H9 (cell line): ENCODE measurements around the gene FAXC. TPM values are rescaled to one million over a fixed set of nuclear protein-coding genes. Genes with fewer than 3 reads are reported as not detected.
A peak's percentile ranks its signal among the peaks of the same experiment; 100 is the strongest.

Experiments used
- DNase-seq: peaks from one replicate; pipeline ENCODE4 v3.0.0-alpha.2; 2017
- H2AFZ ChIP-seq: one replicate; pipeline ENCODE4 v1.6.1; 2013; ENCODE audit warnings: mild to moderate bottlenecking, low read length, control low read depth, moderate library complexity
- H2AK5ac ChIP-seq: 2 replicates; pipeline ENCODE4 v1.6.1; 2013; ENCODE audit warnings: low read length, control low read depth, mixed read lengths; ENCODE audit not compliant: insufficient read length
- H2BK120ac ChIP-seq: one replicate; pipeline ENCODE4 v1.6.1; 2013; ENCODE audit warnings: low read depth, mild to moderate bottlenecking, low read length, control low read depth, inconsistent platforms; ENCODE audit not compliant: poor library complexity, severe bottlenecking
- H2BK12ac ChIP-seq: 2 replicates; pipeline ENCODE4 v1.6.1; 2013; ENCODE audit warnings: low read length, control low read depth, mixed read lengths, low read depth; ENCODE audit not compliant: insufficient read length
- H2BK15ac ChIP-seq: 2 replicates; pipeline ENCODE4 v1.6.1; 2013; ENCODE audit warnings: low read depth, low read length, control low read depth
- H2BK20ac ChIP-seq: one replicate; pipeline ENCODE4 v1.6.1; 2013; ENCODE audit warnings: low read depth, mild to moderate bottlenecking, low read length, control low read depth, inconsistent platforms; ENCODE audit not compliant: poor library complexity, severe bottlenecking
- H2BK5ac ChIP-seq: 2 replicates; pipeline ENCODE4 v1.6.1; 2013; ENCODE audit warnings: low read length, control low read depth, mixed read lengths; ENCODE audit not compliant: insufficient read length
- H3K14ac ChIP-seq: 2 replicates; pipeline ENCODE4 v1.6.1; 2013; ENCODE audit warnings: low read length, control low read depth; ENCODE audit not compliant: insufficient read depth
- H3K18ac ChIP-seq: 2 replicates; pipeline ENCODE4 v1.6.1; 2013; ENCODE audit warnings: low read depth, mild to moderate bottlenecking, mixed read lengths, low read length, control low read depth; ENCODE audit not compliant: insufficient read length
- H3K23ac ChIP-seq: 2 replicates; pipeline ENCODE4 v1.6.1; 2013; ENCODE audit warnings: low read length, control low read depth, mixed read lengths, low read depth; ENCODE audit not compliant: insufficient read length
- H3K23me2 ChIP-seq: 2 replicates; pipeline ENCODE4 v1.6.1; 2013; ENCODE audit warnings: low read depth, mild to moderate bottlenecking, mixed read lengths, low read length, control low read depth; ENCODE audit not compliant: insufficient read length, poor library complexity, severe bottlenecking
- H3K27ac ChIP-seq: 2 replicates; pipeline ENCODE4 v1.5.1; 2013; ENCODE audit warnings: low read length, control low read depth, mixed read lengths, low read depth; ENCODE audit not compliant: insufficient read length
- H3K27me3 ChIP-seq: 2 replicates; pipeline ENCODE4 v1.6.1; 2013; ENCODE audit warnings: low read length, control low read depth, inconsistent platforms; ENCODE audit not compliant: insufficient read depth
- H3K4ac ChIP-seq: 2 replicates; pipeline ENCODE4 v1.6.1; 2013; ENCODE audit warnings: low read depth, mild to moderate bottlenecking, control low read depth, inconsistent platforms, low read length, moderate library complexity
- H3K4me1 ChIP-seq: 2 replicates; pipeline ENCODE4 v1.6.1; 2013; ENCODE audit warnings: low read length, control low read depth, inconsistent platforms; ENCODE audit not compliant: insufficient read depth
- H3K4me2 ChIP-seq: 2 replicates; pipeline ENCODE4 v1.6.1; 2013; ENCODE audit warnings: low read length, control low read depth, mixed read lengths; ENCODE audit not compliant: insufficient read length, insufficient read depth
- H3K56ac ChIP-seq: 2 replicates; pipeline ENCODE4 v1.6.1; 2013; ENCODE audit warnings: low read depth, mild to moderate bottlenecking, mixed read lengths, low read length, control low read depth; ENCODE audit not compliant: insufficient read length
- H3K79me1 ChIP-seq: 2 replicates; pipeline ENCODE4 v1.6.1; 2013; ENCODE audit warnings: low read depth, mild to moderate bottlenecking, moderate library complexity, low read length, control low read depth, inconsistent platforms; ENCODE audit not compliant: insufficient read depth, poor library complexity, severe bottlenecking
- H3K79me2 ChIP-seq: 2 replicates; pipeline ENCODE4 v1.6.1; 2013; ENCODE audit warnings: low read length, control low read depth, inconsistent platforms; ENCODE audit not compliant: insufficient read depth
- H3K9ac ChIP-seq: 2 replicates; pipeline ENCODE4 v1.6.1; 2013; ENCODE audit warnings: low read length, control low read depth, mixed read lengths; ENCODE audit not compliant: insufficient read length; ENCODE audit errors: extremely low read depth
- H3K9me3 ChIP-seq: one replicate; pipeline ENCODE4 v1.6.1; 2013; ENCODE audit warnings: low read depth, low read length, inconsistent platforms; ENCODE audit not compliant: control insufficient read depth
- H3T11ph ChIP-seq: one replicate; pipeline ENCODE4 v1.6.1; 2013; ENCODE audit warnings: mild to moderate bottlenecking, low read length, control low read depth, inconsistent platforms
- H4K20me1 ChIP-seq: one replicate; pipeline ENCODE4 v1.6.1; 2013; ENCODE audit not compliant: control insufficient read depth, insufficient read length, insufficient read depth
- H4K5ac ChIP-seq: 2 replicates; pipeline ENCODE4 v1.6.1; 2013; ENCODE audit warnings: low read depth, mild to moderate bottlenecking, mixed read lengths, low read length, control low read depth; ENCODE audit not compliant: insufficient read length
- H4K8ac ChIP-seq: replicated peaks from 2 replicates; pipeline ENCODE4 v1.6.1; 2013; ENCODE audit warnings: low read length, control low read depth, mixed read lengths, low read depth; ENCODE audit not compliant: insufficient read length
- H4K91ac ChIP-seq: 2 replicates; pipeline ENCODE4 v1.6.1; 2013; ENCODE audit warnings: low read depth, mild to moderate bottlenecking, moderate library complexity, mixed read lengths, low read length, control low read depth; ENCODE audit not compliant: insufficient read length
- H3K27ac Mint-ChIP-seq, 3 experiments: 2 replicates in 2 of 3; 3 replicates in 1 of 3; pipeline ENCODE4 v1.8.0; 2020 to 2021; ENCODE audit warnings: mixed read lengths in 3 of 3, mild to moderate bottlenecking in 1 of 3, moderate library complexity in 1 of 3
- H3K27me3 Mint-ChIP-seq: 2 replicates; pipeline ENCODE4 v1.8.0; 2021; ENCODE audit warnings: low read depth, mild to moderate bottlenecking, moderate library complexity, mixed read lengths
- H3K36me3 Mint-ChIP-seq, 3 experiments: 2 replicates in 2 of 3; 3 replicates in 1 of 3; pipeline ENCODE4 v1.8.0; 2020 to 2021; ENCODE audit warnings: low read depth in 3 of 3, mixed read lengths in 3 of 3; ENCODE audit not compliant: insufficient read depth in 1 of 3
- H3K4me1 Mint-ChIP-seq, 2 experiments: 2 replicates each; pipeline ENCODE4 v1.8.0; 2020; ENCODE audit warnings: mixed read lengths in 2 of 2
- H3K4me3 Mint-ChIP-seq, 2 experiments: 2 replicates in 1 of 2; 3 replicates in 1 of 2; pipeline ENCODE4 v1.8.0; 2020 to 2021; ENCODE audit warnings: mild to moderate bottlenecking in 2 of 2, mixed read lengths in 2 of 2, moderate library complexity in 1 of 2
- H3K9me3 Mint-ChIP-seq, 2 experiments: 2 replicates in 1 of 2; 3 replicates in 1 of 2; pipeline ENCODE4 v1.8.0; 2020; ENCODE audit warnings: mild to moderate bottlenecking in 2 of 2, mixed read lengths in 2 of 2, moderate library complexity in 1 of 2
- CTCF ChIP-seq: fragments of 200-600 bp; sonication (generic); conservative IDR thresholded peaks from 3 replicates; pipeline ENCODE4 v1.8.0; 2021; ENCODE audit warnings: antibody characterized with exemption, mild to moderate bottlenecking
- WGBS: extraction: QIAGEN DNeasy Blood & Tissue Kit; methylation state at CpG from one replicate; pipeline ENCODE4 v1.1.7; 2013; ENCODE audit warnings: missing lambda C conversion rate, low lambda C conversion rate, mixed read lengths; ENCODE audit not compliant: insufficient read length; ENCODE audit errors: extremely low coverage; 5-methylcytosine and 5-hydroxymethylcytosine counted together
- total RNA-seq: library from RNA; stranded (reverse); gene quantifications from 2 replicates; pipeline ENCODE4 v1.2.1, GENCODE V29; 2021

The FAXC gene
- total RNA-seq, 1 experiment from 2014 or later, result 17.2 TPM

DNA sequence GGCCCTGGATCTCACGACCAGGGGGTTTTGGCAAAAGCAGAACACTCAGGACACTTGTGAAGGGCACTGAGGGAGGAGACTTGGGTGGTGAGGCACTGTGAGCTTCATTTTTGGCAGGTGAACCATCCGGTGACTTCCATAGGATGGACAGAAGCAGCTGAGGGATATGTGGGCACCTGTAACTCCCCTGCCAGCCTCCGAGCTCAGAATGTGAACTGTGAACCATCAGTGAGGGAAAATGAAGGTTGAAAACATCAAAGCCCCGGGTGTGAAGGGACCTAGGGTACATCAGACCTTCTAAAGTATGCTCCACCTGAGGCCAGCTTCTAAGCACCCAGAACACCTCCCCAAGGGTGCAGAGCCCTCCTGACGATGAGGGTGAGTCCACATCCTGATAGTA lies 53.2 kb downstream of the FAXC start:
- Histone ChIP-seq H3K4me2 (no peak overlapping the region), H4K20me1 (no peaks in the 10 kb centered on the region), H3K4me1 (no peaks in the 10 kb centered on the region), H4K91ac (no peak overlapping the region), H3K79me2 (no peaks in the 10 kb centered on the region), H2BK5ac (no peak overlapping the region), H2BK15ac (no peak overlapping the region), H3K4ac (no peak overlapping the region), H3K9ac (no peak overlapping the region), H3T11ph (no peak overlapping the region), H3K27me3 (no peaks in the 10 kb centered on the region), H3K18ac (no peak overlapping the region), H4K5ac (no peak overlapping the region), H3K23ac (no peak overlapping the region), H3K23me2 (no peaks in the 10 kb centered on the region), H2BK20ac (no peak overlapping the region), H3K14ac (no peak overlapping the region), H3K79me1 (no peaks in the 10 kb centered on the region), H2BK12ac (no peak overlapping the region), H2BK120ac (no peak overlapping the region), H3K27ac (no peak overlapping the region), H4K8ac (no peak overlapping the region), H3K56ac (no peak overlapping the region), H2AFZ (no peak overlapping the region), H2AK5ac (no peak overlapping the region), H3K9me3 (no peaks in the 10 kb centered on the region)
- H3K27ac Mint-ChIP-seq, result peak overlapping the region in 1 of 3 experiments; percentile 59; a peak in 2 of 7 replicates
- no peak for DNase-seq
- H3K36me3 Mint-ChIP-seq, result peaks cover 0 to 9% (median 1%) of the 10 kb centered on the region in 3 experiments; a peak in 2 of 7 replicates
- no CpG with 5 or more reads among the region's 5 CpGs for WGBS
- no peaks in the 10 kb centered on the region; the same call in 1 of the 2 replicates for H3K27me3 Mint-ChIP-seq
- no peak overlapping the region for H3K4me3 Mint-ChIP-seq
- TF ChIP-seq CTCF, result no peak
- H3K4me1 Mint-ChIP-seq, result peaks cover 0 to 9% of the 10 kb centered on the region in 2 experiments; a peak in 2 of 4 replicates
- no peaks in the 10 kb centered on the region for H3K9me3 Mint-ChIP-seq
